SIG-M5 (cell line): ENCODE data around the gene PATJ.
"Not testable (repeated sequence)": the region's sequence is repeated elsewhere in the genome, so short reads cannot be mapped to it uniquely, and the experiment has no call there.

Experiments
- DNase-seq: peaks from one replicate; lab custom pipeline; 2025; lab: John Stamatoyannopoulos, UW

The PATJ gene

GRCh38 chr1:61818992-61819391, 76.7 kb downstream of the PATJ start:
- no peak for DNase-seq

- DNase-seq = no peak
Measured at GRCh38 chr1:61819421-61819820, 77.1 kb downstream of the PATJ start.

GRCh38 chr1:61825393-61825792, 83.1 kb downstream of the PATJ start:
- DNase-seq = no peak

- no peak for DNase-seq
Measured at GRCh38 chr1:61828805-61829204, 86.5 kb downstream of the PATJ start.

- no peak for DNase-seq
Measured at GRCh38 chr1:61836649-61837048, 94.4 kb downstream of the PATJ start.

GRCh38 chr1:61837607-61838006, 95.3 kb downstream of the PATJ start:
- not testable (repeated sequence) for DNase-seq

GRCh38 chr1:61839679-61840078, 97.4 kb downstream of the PATJ start:
- no peak for DNase-seq

GRCh38 chr1:61842036-61842435, 99.8 kb downstream of the PATJ start:
- no peak for DNase-seq

GRCh38 chr1:61842863-61843514, 100.7 kb downstream of the PATJ start:
- DNase-seq = no peak

- no peak for DNase-seq
Measured at GRCh38 chr1:61844006-61844405, 101.7 kb downstream of the PATJ start.

GRCh38 chr1:61844664-61845063, 102.4 kb downstream of the PATJ start:
- not testable (repeated sequence) for DNase-seq

- no peak for DNase-seq
Measured at GRCh38 chr1:61851235-61851634, 109.0 kb downstream of the PATJ start.

GRCh38 chr1:61851849-61852669, 109.8 kb downstream of the PATJ start:
- no peak for DNase-seq

GRCh38 chr1:61852670-61853015, 110.4 kb downstream of the PATJ start:
- no peak for DNase-seq

GRCh38 chr1:61853583-61853982, 111.3 kb downstream of the PATJ start:
- DNase-seq = no peak

GRCh38 chr1:61864489-61864888, 122.2 kb downstream of the PATJ start:
- DNase-seq = no peak

GRCh38 chr1:61865646-61866220, 123.5 kb downstream of the PATJ start:
- DNase-seq = no peak

- no peak for DNase-seq
Measured at GRCh38 chr1:61869691-61870109, 127.4 kb downstream of the PATJ start.

GRCh38 chr1:61872206-61872605, 129.9 kb downstream of the PATJ start:
- no peak for DNase-seq

- DNase-seq = no peak
Measured at GRCh38 chr1:61873581-61873980, 131.3 kb downstream of the PATJ start.

- no peak for DNase-seq
Measured at GRCh38 chr1:61873994-61874393, 131.7 kb downstream of the PATJ start.

GRCh38 chr1:61875198-61875597, 132.9 kb downstream of the PATJ start:
- DNase-seq = no peak

GRCh38 chr1:61879887-61880474, 137.7 kb downstream of the PATJ start:
- not testable (repeated sequence) for DNase-seq
